Keratinocyte (primary cell): Measurements from ENCODE around the gene DOK6. TPM values are rescaled to one million over a fixed set of nuclear protein-coding genes. Genes with fewer than 3 reads are reported as not detected.

ENCODE experiments used
- DNase-seq: peaks from one replicate; pipeline ENCODE4 v3.0.0-alpha.2; 2011; ENCODE audit warnings: low read depth, missing footprints, low spot score
- FAIRE-seq: peaks from 2 replicates; lab custom pipeline; 2011; peaks lifted over from hg19 to GRCh38; lab: Jason Lieb, UNC
- H2AFZ ChIP-seq: 2 replicates; pipeline ENCODE4 v1.6.0; 2012; ENCODE audit warnings: low read length, control low read depth, inconsistent platforms; ENCODE audit not compliant: control insufficient read depth
- H3K27ac ChIP-seq: 2 replicates; pipeline ENCODE4 v1.5.1; 2011; ENCODE audit warnings: low read length; ENCODE audit not compliant: control insufficient read depth, insufficient read depth
- H3K27me3 ChIP-seq: 3 replicates; pipeline ENCODE4 v1.6.0; 2011; ENCODE audit warnings: low read length; ENCODE audit not compliant: control insufficient read depth, insufficient read depth; ENCODE audit errors: extremely low read depth
- H3K36me3 ChIP-seq, 2 experiments: 2 replicates in 1 of 2; 3 replicates in 1 of 2; pipeline ENCODE4 v1.5.1; 2011; ENCODE audit warnings: low read length in 2 of 2, mild to moderate bottlenecking in 1 of 2; ENCODE audit not compliant: control insufficient read depth in 2 of 2, insufficient read depth in 2 of 2; ENCODE audit errors: extremely low read depth in 1 of 2
- H3K4me1 ChIP-seq: 3 replicates; pipeline ENCODE4 v1.5.1; 2011; ENCODE audit warnings: low read length; ENCODE audit not compliant: control insufficient read depth, insufficient read depth; ENCODE audit errors: extremely low read depth
- H3K4me2 ChIP-seq: 3 replicates; pipeline ENCODE4 v1.6.0; 2011; ENCODE audit warnings: low read depth, low read length; ENCODE audit not compliant: control insufficient read depth, insufficient read depth; ENCODE audit errors: extremely low read depth
- H3K4me3 ChIP-seq, 3 experiments: fragments of 200-600 bp in 1 of 3; sonication (generic) in 1 of 3; 2 replicates in 2 of 3; 3 replicates in 1 of 3; pipeline ENCODE4 v1.5.1; 2011 to 2016; ENCODE audit warnings: low read length in 3 of 3, mild to moderate bottlenecking in 3 of 3, control low read depth in 2 of 3, inconsistent platforms in 1 of 3, low read depth in 1 of 3, mixed read lengths in 1 of 3, mixed run types in 1 of 3, moderate library complexity in 1 of 3; ENCODE audit not compliant: control insufficient read depth in 2 of 3, insufficient read depth in 2 of 3; ENCODE audit errors: extremely low read depth in 1 of 3
- H3K79me2 ChIP-seq: 2 replicates; pipeline ENCODE4 v1.6.0; 2012; ENCODE audit warnings: low read length; ENCODE audit not compliant: control insufficient read depth, insufficient read depth
- H3K9ac ChIP-seq: 3 replicates; pipeline ENCODE4 v1.6.0; 2011; ENCODE audit warnings: low read length; ENCODE audit not compliant: control insufficient read depth, insufficient read depth; ENCODE audit errors: extremely low read depth
- H3K9me1 ChIP-seq: 3 replicates; pipeline ENCODE4 v1.6.0; 2011; ENCODE audit warnings: low read length; ENCODE audit not compliant: control insufficient read depth, insufficient read depth; ENCODE audit errors: extremely low read depth
- H3K9me3 ChIP-seq: 2 replicates; pipeline ENCODE4 v1.5.1; 2012; ENCODE audit warnings: low read depth, low read length; ENCODE audit not compliant: control insufficient read depth
- H4K20me1 ChIP-seq: 3 replicates; pipeline ENCODE4 v1.6.0; 2011; ENCODE audit warnings: low read length; ENCODE audit not compliant: control insufficient read depth, insufficient read depth; ENCODE audit errors: extremely low read depth
- CTCF ChIP-seq, 3 experiments: IDR thresholded peaks in 1 of 3; conservative IDR thresholded peaks in 1 of 3; optimal IDR thresholded peaks in 1 of 3; 2 replicates in 2 of 3; 3 replicates in 1 of 3; pipeline versions ENCODE3 to v1.5.1; 2011; ENCODE audit warnings: low read length in 3 of 3, mild to moderate bottlenecking in 3 of 3, moderate library complexity in 2 of 3, control low read depth in 1 of 3, inconsistent platforms in 1 of 3; ENCODE audit not compliant: insufficient read depth in 2 of 3; ENCODE audit errors: extremely low read depth in 1 of 3
- EZH2 ChIP-seq: IDR thresholded peaks from one replicate; pipeline ENCODE4 v1.6.1; 2012; ENCODE audit warnings: inconsistent platforms, mild to moderate bottlenecking, low read length, moderate library complexity
- dilution Hi-C: fragments of 300-500 bp; cut with MboI; formaldehyde crosslinking; loops from one replicate; pipeline ENCODE4 v1.7.0; 2020; ENCODE audit warnings: low sequenced_read_pairs; ENCODE audit not compliant: extremely low pct_ligation_motif_present
- polyA plus RNA-seq, 5 experiments: library from polyadenylated mRNA; depleted of rRNA in 3 of 5; stranded (reverse) in 3 of 5; stranded (forward) in 1 of 5; unstranded in 1 of 5; fragments of >200 nt; gene quantifications; 1 replicate in 1 of 5; 2 replicates in 3 of 5; 3 replicates in 1 of 5; pipeline versions ENCODE4 v1.2.1 to v1.2.3, GENCODE V29; 2011 to 2012; ENCODE audit warnings: missing spikeins in 2 of 5, low read depth in 1 of 5, low replicate concordance in 1 of 5

Gene DOK6
- polyA plus RNA-seq, 1 donor (not counting 4 experiments of a cell fraction or from before 2014, with no cell fraction given) = not detected

DNA sequence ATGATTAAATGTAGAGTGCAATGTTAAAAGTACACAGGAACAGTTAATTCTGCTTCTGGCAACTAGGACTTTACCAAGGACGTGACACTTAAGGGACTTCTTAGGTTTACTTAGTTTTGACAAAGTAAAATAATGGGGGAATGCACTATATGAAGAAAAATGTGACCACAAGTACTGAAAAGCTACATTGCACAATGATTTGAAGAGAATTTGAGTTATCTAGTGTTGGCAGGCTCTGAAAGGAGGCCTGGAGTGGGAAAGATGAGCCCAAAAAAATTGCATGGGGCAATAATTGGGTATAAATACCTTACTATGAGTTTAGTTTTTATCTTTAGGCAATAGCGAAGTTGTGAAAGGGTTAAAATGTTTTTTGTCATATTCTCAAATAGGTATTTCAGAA, 173.7 kb downstream of the DOK6 start:
- H3K36me3 ChIP-seq = no peaks in the 10 kb centered on the region
- TF ChIP-seq CTCF (optimal IDR thresholded peaks at IDR 0.05 in 1 of 3, IDR thresholded peaks at IDR 0.05 in 1 of 3, conservative IDR thresholded peaks at IDR 0.05 in 1 of 3; ENCODE audit: extremely low read depth in 1 of 3, insufficient read depth in 2 of 3, low read length in 3 of 3) (no peak), EZH2 (no peak)
- H2AFZ ChIP-seq = no peak overlapping the region
- H3K27ac ChIP-seq = no peak overlapping the region
- H3K9ac ChIP-seq = no peak overlapping the region
- H3K4me2 ChIP-seq = no peak overlapping the region
- no peaks in the 10 kb centered on the region for H3K4me1 ChIP-seq
- dilution Hi-C loops = no loop called here
- H3K27me3 ChIP-seq = no peaks in the 10 kb centered on the region
- H4K20me1 ChIP-seq = no peaks in the 10 kb centered on the region
- no peaks in the 10 kb centered on the region for H3K9me3 ChIP-seq
- H3K9me1 ChIP-seq = no peaks in the 10 kb centered on the region
- no peak for FAIRE-seq
- no peak overlapping the region for H3K4me3 ChIP-seq
- no peaks in the 10 kb centered on the region for H3K79me2 ChIP-seq
- no peak for DNase-seq

GRCh38 chr18:69580107-69580506, 179.4 kb downstream of the DOK6 start:
- Histone ChIP-seq H3K4me1 (no peaks in the 10 kb centered on the region), H4K20me1 (no peaks in the 10 kb centered on the region), H3K27ac (no peak overlapping the region), H3K9me1 (no peaks in the 10 kb centered on the region), H3K36me3 (no peaks in the 10 kb centered on the region), H3K79me2 (no peaks in the 10 kb centered on the region), H3K9ac (no peak overlapping the region), H2AFZ (no peak overlapping the region), H3K4me3 (no peak overlapping the region), H3K9me3 (no peaks in the 10 kb centered on the region), H3K27me3 (no peaks in the 10 kb centered on the region), H3K4me2 (no peak overlapping the region)
- no peak for TF ChIP-seq EZH2
- no peak for TF ChIP-seq CTCF (optimal IDR thresholded peaks at IDR 0.05 in 1 of 3, IDR thresholded peaks at IDR 0.05 in 1 of 3, conservative IDR thresholded peaks at IDR 0.05 in 1 of 3; ENCODE audit: extremely low read depth in 1 of 3, insufficient read depth in 2 of 3, low read length in 3 of 3)
- dilution Hi-C loops = no loop called here
- DNase-seq (no peak), FAIRE-seq (no peak)
